IMR-90 (cell line): ENCODE results near the gene ZNF442. TPM values are rescaled to one million over a fixed set of nuclear protein-coding genes. Genes with fewer than 3 reads are reported as not detected.

Source experiments
- ATAC-seq: fragments of 200-7000 bp; cut with Tn5 transposase; 2 replicates; pipeline ENCODE4 v1.9.1; 2020; ENCODE audit warnings: low read depth, mild to moderate bottlenecking, moderate library complexity
- BruUV-seq: library from RNA; stranded (reverse); fragments of 400-500 nt; replicated peaks from 2 replicates; lab custom pipeline; 2021; lab: Mats Ljungman, UMichigan
- CTCF ChIA-PET: fragments of 300-600 bp; formaldehyde crosslinking; extraction: SDS; loops from one replicate; lab custom pipeline; 2021; ENCODE audit warnings: antibody characterized with exemption; lab: Yijun Ruan, JAX
- POLR2A ChIA-PET: fragments of 300-600 bp; sonication (Branson Sonifier 250); formaldehyde crosslinking; loops from one replicate; lab custom pipeline; 2022; ENCODE audit warnings: antibody characterized with exemption; ENCODE audit not compliant: unreplicated experiment; lab: Charles Lee
- DNase-seq: peaks from one replicate; pipeline ENCODE4 v3.0.0; 2013
- H2AFZ ChIP-seq: replicated peaks from 2 replicates; pipeline ENCODE3; 2013; ENCODE audit warnings: low read length, mild to moderate bottlenecking; ENCODE audit not compliant: poor library complexity
- H2AK5ac ChIP-seq: 2 replicates; pipeline ENCODE4 v1.6.1; 2013; ENCODE audit warnings: low read depth, low read length, inconsistent platforms
- H2AK9ac ChIP-seq: replicated peaks from 2 replicates; pipeline ENCODE3; 2013; ENCODE audit warnings: mild to moderate bottlenecking, low read depth, low read length, moderate library complexity; ENCODE audit not compliant: poor library complexity
- H2BK120ac ChIP-seq: 2 replicates; pipeline ENCODE4 v1.6.1; 2013; ENCODE audit warnings: low read depth, low read length, inconsistent platforms
- H2BK15ac ChIP-seq: 3 replicates; pipeline ENCODE4 v1.6.1; 2013; ENCODE audit warnings: low read depth, low read length, inconsistent platforms
- H2BK20ac ChIP-seq: 2 replicates; pipeline ENCODE4 v1.6.1; 2013; ENCODE audit warnings: low read depth, mild to moderate bottlenecking, inconsistent platforms, low read length, moderate library complexity
- H2BK5ac ChIP-seq: 2 replicates; pipeline ENCODE4 v1.6.1; 2013; ENCODE audit warnings: mild to moderate bottlenecking, low read depth, low read length, inconsistent platforms; ENCODE audit not compliant: poor library complexity, severe bottlenecking
- H3K14ac ChIP-seq: replicated peaks from 2 replicates; pipeline ENCODE4 v1.6.1; 2013; ENCODE audit warnings: low read depth, low read length, inconsistent platforms
- H3K18ac ChIP-seq: 2 replicates; pipeline ENCODE4 v1.6.1; 2013; ENCODE audit warnings: low read depth, low read length, control low read depth
- H3K23ac ChIP-seq: 2 replicates; pipeline ENCODE4 v1.6.1; 2013; ENCODE audit warnings: low read depth, low read length, inconsistent platforms
- H3K27ac ChIP-seq: 2 replicates; pipeline ENCODE4 v1.5.1; 2013; ENCODE audit warnings: mild to moderate bottlenecking, control low read depth, low read length; ENCODE audit not compliant: insufficient read depth
- H3K27me3 ChIP-seq: 2 replicates; pipeline ENCODE4 v1.6.1; 2013; ENCODE audit warnings: low read length; ENCODE audit not compliant: control insufficient read depth, insufficient read depth
- H3K36me3 ChIP-seq: 2 replicates; pipeline ENCODE4 v1.6.1; 2013; ENCODE audit warnings: low read length, mixed read lengths; ENCODE audit not compliant: control insufficient read depth, insufficient read depth
- H3K4ac ChIP-seq: 2 replicates; pipeline ENCODE4 v1.6.1; 2013; ENCODE audit warnings: low read depth, low read length, inconsistent platforms
- H3K4me1 ChIP-seq: 2 replicates; pipeline ENCODE4 v1.6.1; 2013; ENCODE audit warnings: low read length, mixed read lengths; ENCODE audit not compliant: control insufficient read depth, insufficient read depth
- H3K4me2 ChIP-seq: 2 replicates; pipeline ENCODE4 v1.6.1; 2013; ENCODE audit warnings: low read depth, mild to moderate bottlenecking, control low read depth, low read length, moderate library complexity
- H3K4me3 ChIP-seq: 2 replicates; pipeline ENCODE4 v1.5.1; 2013; ENCODE audit warnings: low read depth, mild to moderate bottlenecking, control low read depth, low read length, moderate library complexity; ENCODE audit not compliant: insufficient read depth
- H3K56ac ChIP-seq: 2 replicates; pipeline ENCODE4 v1.6.1; 2013; ENCODE audit warnings: low read length, inconsistent platforms; ENCODE audit not compliant: insufficient read depth; ENCODE audit errors: extremely low read depth
- H3K79me1 ChIP-seq, 2 experiments: 2 replicates each; pipeline ENCODE4 v1.6.1; 2013; ENCODE audit warnings: low read length in 2 of 2, inconsistent platforms in 1 of 2, low read depth in 1 of 2
- H3K9ac ChIP-seq: 2 replicates; pipeline ENCODE4 v1.6.1; 2013; ENCODE audit warnings: low read depth, low read length, control low read depth
- H3K9me1 ChIP-seq: 2 replicates; pipeline ENCODE4 v1.6.1; 2013; ENCODE audit warnings: low read length, inconsistent platforms; ENCODE audit not compliant: insufficient read depth
- H3K9me3 ChIP-seq: 2 replicates; pipeline ENCODE4 v1.6.1; 2013; ENCODE audit warnings: low read length; ENCODE audit not compliant: control insufficient read depth, insufficient read depth
- H4K20me1 ChIP-seq: 2 replicates; pipeline ENCODE4 v1.6.1; 2013; ENCODE audit warnings: low read length, inconsistent platforms; ENCODE audit not compliant: insufficient read depth
- H4K5ac ChIP-seq: 2 replicates; pipeline ENCODE4 v1.6.1; 2013; ENCODE audit warnings: mild to moderate bottlenecking, low read depth, low read length, control low read depth
- H4K8ac ChIP-seq, 2 experiments: 2 replicates each; pipeline ENCODE4 v1.6.1; 2013; ENCODE audit warnings: low read depth in 2 of 2, low read length in 2 of 2, control low read depth in 1 of 2, inconsistent platforms in 1 of 2
- H4K91ac ChIP-seq: 2 replicates; pipeline ENCODE4 v1.6.1; 2013; ENCODE audit warnings: low read depth, low read length, inconsistent platforms; ENCODE audit not compliant: insufficient read depth
- CHD1 ChIP-seq: IDR thresholded peaks from 2 replicates; pipeline ENCODE4 v1.6.1; 2012; ENCODE audit warnings: low read depth, low read length, improper control_type of control experiment
- FOS ChIP-seq: fragments of 150-350 bp; IDR thresholded peaks from 2 replicates; pipeline ENCODE4 v1.6.1; 2016; ENCODE audit warnings: low read depth, low read length
- MXI1 ChIP-seq: IDR thresholded peaks from 2 replicates; pipeline ENCODE4 v1.6.1; 2012; ENCODE audit warnings: low read depth, mild to moderate bottlenecking, low read length, moderate library complexity, borderline replicate concordance
- NFE2L2 ChIP-seq: fragments of 150-350 bp; IDR thresholded peaks from 2 replicates; pipeline ENCODE4 v1.6.1; 2016; ENCODE audit warnings: low read depth, mild to moderate bottlenecking, low read length
- WGBS, 2 experiments: methylation state at CpG; one replicate each; pipeline versions ENCODE4 v1.1.5 to v1.1.7; 2013; ENCODE audit warnings: missing lambda C conversion rate in 2 of 2; ENCODE audit not compliant: insufficient read length in 1 of 2; ENCODE audit errors: extremely low coverage in 2 of 2; 5-methylcytosine and 5-hydroxymethylcytosine counted together
- dilution Hi-C: fragments of 300-500 bp; cut with HindIII; formaldehyde crosslinking; loops from one replicate; pipeline ENCODE4 v1.14.3; 2018; ENCODE audit warnings: low sequenced_read_pairs; ENCODE audit not compliant: unreplicated experiment
- in situ Hi-C: fragments of 300-500 bp; cut with MboI; formaldehyde crosslinking; loops from 3 replicates; pipeline ENCODE4 v1.14.3; 2019; ENCODE audit warnings: low sequenced_read_pairs, inconsistent platforms, mixed read lengths
- intact Hi-C: fragments of 100-400 bp; cut with micrococcal nuclease; formaldehyde crosslinking; loops from 2 replicates; pipeline ENCODE4 v1.10.0; 2022
- polyA plus RNA-seq, 3 experiments: library from polyadenylated mRNA; depleted of rRNA; stranded (reverse); fragments of >200 nt; gene quantifications; 2 replicates each; pipeline ENCODE4 v1.2.3, GENCODE V29; 2012; ENCODE audit warnings: low replicate concordance in 1 of 3
- total RNA-seq: library from RNA; depleted of rRNA; stranded (reverse); fragments of >200 nt; gene quantifications from 2 replicates; pipeline ENCODE4 v1.2.3, GENCODE V29; 2012
- TF ChIP-seq, protein P1 (sequence below): conservative IDR thresholded peaks from 2 replicates; pipeline ENCODE4 v1.5.1; 2012; ENCODE audit warnings: mild to moderate bottlenecking, low read depth, low read length, improper control_type of control experiment
- TF ChIP-seq, protein P2 (sequence below): fragments of 150-350 bp; IDR thresholded peaks from 2 replicates; pipeline ENCODE4 v1.6.1; 2016; ENCODE audit warnings: low read depth, mild to moderate bottlenecking, low read length, moderate library complexity, borderline replicate concordance

Gene ZNF442
- total and polyA plus RNA-seq, 2 of the 4 experiments (the other 2 are of a cell fraction), result 0.58 to 3.6 TPM

DNA sequence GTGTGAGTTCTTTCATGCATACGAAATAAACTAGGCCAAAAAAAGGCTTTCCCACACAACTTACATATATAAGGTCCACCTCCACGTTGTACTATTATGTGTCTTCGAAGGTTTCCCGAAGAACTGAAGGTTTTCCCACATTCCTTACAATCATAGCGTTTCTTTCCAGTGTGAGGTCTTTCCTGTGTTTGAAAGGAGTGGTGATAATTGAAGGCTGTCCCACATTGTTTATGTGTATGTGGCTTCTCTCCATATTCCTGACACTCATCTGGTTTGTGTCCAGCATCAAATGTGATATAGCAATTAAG is 14.6 kb downstream of the ZNF442 start:
- CTCF ChIA-PET, result no interaction called here

More for the DNA sequence above, 14.6 kb downstream of the ZNF442 start:
- Histone ChIP-seq H2BK5ac (no peak overlapping the region), H2BK120ac (no peak overlapping the region), H3K9ac (no peak overlapping the region), H3K23ac (no peak overlapping the region), H3K79me1 (no peaks in the 10 kb centered on the region), H3K27me3 (no peaks in the 10 kb centered on the region), H3K9me1 (no peaks in the 10 kb centered on the region), H2BK15ac (no peak overlapping the region), H3K27ac (no peak overlapping the region), H3K18ac (no peak overlapping the region), H3K4me3 (no peak overlapping the region), H3K9me3 (peaks cover 57% of the 10 kb centered on the region), H2AFZ (no peak overlapping the region), H3K56ac (no peak overlapping the region), H2AK5ac (no peak overlapping the region), H3K14ac (no peak overlapping the region), H3K36me3 (peaks cover 19% of the 10 kb centered on the region), H3K4me2 (no peak overlapping the region), H3K4me1 (no peaks in the 10 kb centered on the region), H4K8ac (no peak overlapping the region), H4K5ac (no peak overlapping the region), H2AK9ac (no peak overlapping the region), H3K4ac (no peak overlapping the region), H4K91ac (no peak overlapping the region), H4K20me1 (no peaks in the 10 kb centered on the region), H2BK20ac (no peak overlapping the region)
- TF ChIP-seq CHD1 (no peak), MXI1 (no peak), NFE2L2 (no peak), FOS (no peak)
- TF ChIP-seq, protein P1, sequence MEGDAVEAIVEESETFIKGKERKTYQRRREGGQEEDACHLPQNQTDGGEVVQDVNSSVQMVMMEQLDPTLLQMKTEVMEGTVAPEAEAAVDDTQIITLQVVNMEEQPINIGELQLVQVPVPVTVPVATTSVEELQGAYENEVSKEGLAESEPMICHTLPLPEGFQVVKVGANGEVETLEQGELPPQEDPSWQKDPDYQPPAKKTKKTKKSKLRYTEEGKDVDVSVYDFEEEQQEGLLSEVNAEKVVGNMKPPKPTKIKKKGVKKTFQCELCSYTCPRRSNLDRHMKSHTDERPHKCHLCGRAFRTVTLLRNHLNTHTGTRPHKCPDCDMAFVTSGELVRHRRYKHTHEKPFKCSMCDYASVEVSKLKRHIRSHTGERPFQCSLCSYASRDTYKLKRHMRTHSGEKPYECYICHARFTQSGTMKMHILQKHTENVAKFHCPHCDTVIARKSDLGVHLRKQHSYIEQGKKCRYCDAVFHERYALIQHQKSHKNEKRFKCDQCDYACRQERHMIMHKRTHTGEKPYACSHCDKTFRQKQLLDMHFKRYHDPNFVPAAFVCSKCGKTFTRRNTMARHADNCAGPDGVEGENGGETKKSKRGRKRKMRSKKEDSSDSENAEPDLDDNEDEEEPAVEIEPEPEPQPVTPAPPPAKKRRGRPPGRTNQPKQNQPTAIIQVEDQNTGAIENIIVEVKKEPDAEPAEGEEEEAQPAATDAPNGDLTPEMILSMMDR, result no peak
- TF ChIP-seq, protein P2, sequence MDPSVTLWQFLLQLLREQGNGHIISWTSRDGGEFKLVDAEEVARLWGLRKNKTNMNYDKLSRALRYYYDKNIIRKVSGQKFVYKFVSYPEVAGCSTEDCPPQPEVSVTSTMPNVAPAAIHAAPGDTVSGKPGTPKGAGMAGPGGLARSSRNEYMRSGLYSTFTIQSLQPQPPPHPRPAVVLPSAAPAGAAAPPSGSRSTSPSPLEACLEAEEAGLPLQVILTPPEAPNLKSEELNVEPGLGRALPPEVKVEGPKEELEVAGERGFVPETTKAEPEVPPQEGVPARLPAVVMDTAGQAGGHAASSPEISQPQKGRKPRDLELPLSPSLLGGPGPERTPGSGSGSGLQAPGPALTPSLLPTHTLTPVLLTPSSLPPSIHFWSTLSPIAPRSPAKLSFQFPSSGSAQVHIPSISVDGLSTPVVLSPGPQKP, result no peak
- POLR2A ChIA-PET, result no interaction called here
- ATAC-seq, result no peak
- no CpG with 5 or more reads among the region's 5 CpGs for WGBS, 2 experiments
- no TSS peak for BruUV-seq
- in situ Hi-C loops (no loop called here), intact Hi-C loops (no loop called here), dilution Hi-C loops (no loop called here)
- DNase-seq, result no peak
